HG02798 (cell line): ENCODE data around the gene PPEF1.

Experiments used
- ATAC-seq: cut with Tn5 transposase; IDR thresholded peaks from one replicate; pipeline ENCODE4 v1.9.1; 2021; ENCODE audit warnings: mild to moderate bottlenecking; ENCODE audit not compliant: unreplicated experiment, poor library complexity

The PPEF1 gene, protein sequence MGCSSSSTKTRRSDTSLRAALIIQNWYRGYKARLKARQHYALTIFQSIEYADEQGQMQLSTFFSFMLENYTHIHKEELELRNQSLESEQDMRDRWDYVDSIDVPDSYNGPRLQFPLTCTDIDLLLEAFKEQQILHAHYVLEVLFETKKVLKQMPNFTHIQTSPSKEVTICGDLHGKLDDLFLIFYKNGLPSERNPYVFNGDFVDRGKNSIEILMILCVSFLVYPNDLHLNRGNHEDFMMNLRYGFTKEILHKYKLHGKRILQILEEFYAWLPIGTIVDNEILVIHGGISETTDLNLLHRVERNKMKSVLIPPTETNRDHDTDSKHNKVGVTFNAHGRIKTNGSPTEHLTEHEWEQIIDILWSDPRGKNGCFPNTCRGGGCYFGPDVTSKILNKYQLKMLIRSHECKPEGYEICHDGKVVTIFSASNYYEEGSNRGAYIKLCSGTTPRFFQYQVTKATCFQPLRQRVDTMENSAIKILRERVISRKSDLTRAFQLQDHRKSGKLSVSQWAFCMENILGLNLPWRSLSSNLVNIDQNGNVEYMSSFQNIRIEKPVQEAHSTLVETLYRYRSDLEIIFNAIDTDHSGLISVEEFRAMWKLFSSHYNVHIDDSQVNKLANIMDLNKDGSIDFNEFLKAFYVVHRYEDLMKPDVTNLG

DNA sequence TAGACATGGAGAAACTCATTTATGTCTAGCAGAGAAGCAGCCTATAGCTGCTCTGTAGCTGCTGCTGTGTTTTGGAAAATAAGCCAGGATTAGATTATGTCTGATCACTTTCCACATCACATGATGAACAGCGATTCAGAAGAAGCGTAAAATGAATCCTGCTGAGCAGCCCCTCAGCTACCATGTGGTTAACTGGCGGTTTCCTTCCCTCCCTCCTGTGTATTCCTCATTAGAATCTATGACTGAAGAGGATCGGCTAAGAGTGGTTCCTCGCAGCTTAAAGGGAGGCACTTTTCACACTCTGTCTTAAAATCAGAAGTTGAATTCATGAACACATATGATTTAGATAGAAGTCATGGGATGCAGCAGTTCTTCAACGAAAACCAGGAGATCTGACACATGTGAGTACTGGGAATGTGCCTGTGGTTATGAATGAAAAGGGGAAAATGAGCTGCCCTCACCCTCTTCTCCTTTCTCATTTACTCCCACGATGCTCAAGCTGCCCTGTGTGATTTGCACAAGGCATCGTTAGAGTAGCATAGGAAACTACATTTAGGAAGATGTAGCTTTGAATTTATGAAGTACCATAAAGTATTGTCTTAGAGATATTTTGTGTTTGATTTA is at the start of gene PPEF1:
Gene PPEF1, plus strand, starts transcription at position 220 of the 624 bp plus-strand sequence. Its CDS starts 136 bp downstream, at position 356.
- no peak for ATAC-seq

DNA sequence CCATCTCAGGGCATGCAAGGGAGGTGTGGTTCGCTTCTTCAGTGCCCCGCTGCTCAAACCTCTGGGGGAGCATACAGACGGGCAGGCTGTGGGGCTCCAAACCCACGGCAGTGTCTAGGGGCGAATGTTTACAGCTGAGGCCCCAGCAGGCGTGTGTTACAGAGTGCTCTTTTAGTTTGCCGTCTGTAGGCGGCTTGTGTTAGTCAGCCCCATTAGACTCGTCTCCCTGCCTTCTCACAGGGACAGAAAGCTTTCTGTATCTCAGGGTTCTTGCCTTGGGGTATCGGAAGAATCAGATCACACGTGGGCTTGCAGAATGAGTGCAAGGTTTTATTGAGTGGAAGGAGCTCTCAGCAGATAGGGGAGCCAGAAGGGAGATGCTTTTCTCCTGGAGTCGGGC is 46.2 kb upstream of the PPEF1 start:
- ATAC-seq: no peak

DNA sequence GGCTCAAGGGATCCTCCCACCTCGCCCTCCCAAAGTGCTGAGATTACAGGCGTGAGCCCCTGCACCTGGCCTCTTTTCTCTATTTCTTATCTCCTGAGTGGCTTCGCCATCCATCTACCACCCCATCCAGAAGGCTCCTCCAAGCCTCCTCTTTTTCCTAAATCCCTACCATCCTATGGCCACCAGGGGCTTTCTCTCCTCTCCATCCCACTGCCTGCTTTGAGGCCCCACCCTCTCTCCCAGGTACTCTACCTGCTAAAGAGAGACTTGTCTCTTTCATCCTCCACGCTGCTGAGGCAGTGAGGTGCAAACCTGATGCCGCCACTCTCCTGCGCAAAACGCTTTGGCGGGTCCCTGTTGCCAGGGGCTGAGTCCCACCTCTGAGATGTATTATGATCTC is 42.5 kb upstream of the PPEF1 start:
- no peak for ATAC-seq

DNA sequence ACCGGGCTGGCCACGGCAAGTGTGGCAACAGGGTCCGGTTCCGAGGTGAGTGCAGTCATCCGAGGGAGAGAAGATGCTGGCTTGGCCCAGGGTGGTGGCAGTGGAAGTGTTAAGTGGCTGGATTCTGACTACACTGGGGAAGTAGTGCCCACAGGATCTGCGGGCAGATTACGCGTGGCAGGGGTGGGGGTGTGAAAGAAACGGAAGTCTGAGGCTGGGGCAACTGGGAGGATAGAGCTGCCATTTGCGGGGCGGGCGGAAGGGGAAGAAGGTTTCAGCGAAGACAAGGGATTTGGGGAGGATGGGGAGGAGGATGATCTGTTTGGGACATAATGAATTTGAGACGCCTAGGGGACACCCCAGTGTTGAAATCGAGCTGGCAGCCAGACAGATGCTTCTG is 40.8 kb upstream of the PPEF1 start:
- no peak for ATAC-seq

DNA sequence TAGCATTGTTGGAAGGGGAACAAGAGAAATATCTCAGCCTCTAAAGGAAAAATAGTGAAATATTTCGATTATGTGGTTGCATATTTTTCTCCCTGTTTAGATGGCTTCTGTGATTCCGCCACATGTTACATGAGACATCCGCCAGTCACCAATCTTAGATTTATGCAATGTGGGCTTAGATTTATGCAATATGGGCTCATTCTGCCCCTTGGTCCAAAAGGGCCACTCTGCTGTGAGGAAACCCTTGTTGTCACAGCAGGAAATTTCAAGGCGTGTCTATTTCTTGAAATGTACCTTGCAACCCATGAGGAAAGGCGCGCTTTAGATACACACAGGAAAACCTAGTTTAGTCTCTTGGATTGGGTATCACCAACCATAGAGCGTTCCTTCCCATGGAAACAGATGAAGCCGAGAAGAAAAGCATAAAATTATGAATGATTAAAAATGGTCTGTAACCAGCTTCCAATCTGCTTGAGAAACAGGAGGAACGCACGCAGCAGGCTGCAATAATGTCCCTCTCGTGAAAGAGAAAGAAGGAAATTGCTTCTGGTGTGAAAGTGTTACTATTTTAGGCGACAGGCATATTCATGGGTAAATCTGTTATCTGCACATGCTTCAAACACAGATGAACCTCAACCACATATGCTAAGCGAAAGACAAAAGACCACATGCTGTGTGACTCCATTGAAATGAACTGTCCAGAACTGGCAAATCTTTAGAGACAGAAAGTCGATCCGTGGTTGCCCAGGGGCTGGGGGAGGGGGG is 39.2 kb upstream of the PPEF1 start:
- ATAC-seq: no peak

DNA sequence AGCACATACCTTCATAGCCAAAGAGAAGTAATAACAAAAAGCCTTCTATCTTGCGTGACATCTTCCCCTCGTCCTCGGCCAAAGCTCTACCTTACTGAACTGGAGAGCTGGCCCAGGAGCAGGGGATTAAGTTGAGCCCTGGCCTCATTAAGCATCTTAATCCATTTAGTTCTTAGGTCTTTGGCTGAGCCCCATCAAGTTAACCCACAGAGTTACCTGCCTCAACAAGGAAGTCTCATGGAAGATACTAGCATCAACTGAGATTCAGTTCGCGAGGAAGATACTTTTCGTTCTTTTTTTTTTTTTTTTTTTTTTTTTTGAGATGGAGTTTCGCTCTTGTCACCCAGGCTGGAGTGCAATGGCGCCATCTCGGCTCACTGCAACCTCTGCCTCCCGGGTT is 35.4 kb upstream of the PPEF1 start, which contains the start of gene RS1:
Gene RS1, minus strand, starts transcription at position 101 of the 400 bp plus-strand sequence. Its CDS starts 40 bp downstream, at position 61.
- no peak for ATAC-seq

DNA sequence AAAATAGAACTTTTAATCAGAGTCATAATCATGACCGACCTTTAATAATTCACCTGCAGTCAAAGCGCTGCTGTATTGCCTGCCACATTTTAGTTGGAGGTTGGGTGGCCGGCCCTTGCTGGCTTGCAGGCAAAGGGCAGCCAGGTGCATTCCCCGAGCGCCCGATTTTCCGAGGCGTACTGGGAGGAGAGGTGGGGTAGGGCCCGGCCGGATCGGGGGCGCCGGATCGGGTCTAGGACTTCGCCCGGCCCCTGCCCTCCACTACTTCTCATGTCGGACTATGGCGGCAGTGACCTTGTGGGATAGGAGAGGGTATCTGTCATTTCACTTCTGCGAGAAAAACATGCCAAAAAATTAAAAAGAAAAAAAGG is 33.0 kb upstream of the PPEF1 start:
- ATAC-seq: peak; percentile 42

DNA sequence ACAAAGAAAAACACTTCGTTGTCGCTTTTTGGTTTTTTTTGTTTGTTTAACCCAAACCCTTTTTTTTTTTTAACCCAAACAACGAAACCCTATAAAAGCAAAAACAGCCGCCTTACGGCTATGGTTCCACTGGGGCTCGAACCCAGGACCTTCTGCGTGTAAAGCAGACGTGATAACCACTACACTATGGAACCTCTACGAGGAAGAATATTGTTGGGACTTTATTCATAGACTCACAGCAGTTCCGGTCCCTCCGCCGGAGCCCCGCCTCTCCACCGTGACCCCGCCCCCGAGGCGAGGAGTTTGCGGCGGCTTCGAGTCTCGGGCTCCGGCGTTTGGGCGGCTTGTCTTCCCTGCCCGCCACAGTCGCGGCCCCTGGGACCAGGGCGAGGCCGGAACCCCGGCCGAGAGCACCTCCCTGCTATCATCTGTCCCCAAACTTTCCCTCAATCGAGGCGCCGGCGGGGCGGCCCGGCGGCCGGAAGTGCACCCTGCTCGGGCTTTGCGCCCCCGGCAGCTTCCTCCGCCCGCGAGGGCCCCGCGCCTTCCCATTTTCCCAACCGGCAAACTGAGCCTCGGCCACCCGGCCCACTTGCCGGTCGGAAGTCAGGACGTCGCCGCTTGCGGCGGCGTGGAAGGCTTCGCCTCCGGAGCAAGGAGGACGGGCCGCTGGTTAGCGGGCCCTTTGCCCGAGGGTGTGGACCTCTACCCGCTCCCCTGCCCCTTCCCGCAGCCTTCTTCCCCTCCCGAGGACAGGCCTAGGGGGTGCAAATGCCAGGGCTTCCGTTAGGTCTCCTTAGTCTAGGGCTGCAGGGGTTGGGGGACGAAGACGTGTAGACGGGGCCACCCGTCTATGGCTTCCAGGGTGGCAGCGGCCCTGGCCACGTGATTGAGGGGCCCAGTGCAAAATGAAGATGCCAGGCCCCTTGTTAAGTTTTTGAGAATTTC is 32.4 kb upstream of the PPEF1 start:
- ATAC-seq: peak; percentile 91

DNA sequence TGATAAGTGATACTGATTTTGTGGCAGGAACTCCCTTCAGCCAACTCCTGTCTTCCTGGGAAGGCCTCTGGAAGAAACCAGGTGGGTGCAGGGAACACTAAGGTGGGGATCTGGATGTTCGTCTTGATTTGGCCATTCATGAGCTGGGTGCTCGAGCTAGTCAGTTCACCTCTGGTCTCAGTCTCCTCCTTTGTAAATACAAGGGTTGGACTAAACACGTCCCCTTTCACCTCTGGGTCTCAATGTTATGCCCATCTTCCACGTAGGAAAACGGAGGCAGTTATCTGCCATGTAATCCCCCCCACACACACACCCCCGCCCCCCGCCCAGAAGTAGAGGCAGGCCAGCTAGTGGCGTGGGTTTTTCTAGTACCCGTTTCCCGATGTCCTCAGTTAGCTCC is 31.4 kb upstream of the PPEF1 start:
- no peak for ATAC-seq

DNA sequence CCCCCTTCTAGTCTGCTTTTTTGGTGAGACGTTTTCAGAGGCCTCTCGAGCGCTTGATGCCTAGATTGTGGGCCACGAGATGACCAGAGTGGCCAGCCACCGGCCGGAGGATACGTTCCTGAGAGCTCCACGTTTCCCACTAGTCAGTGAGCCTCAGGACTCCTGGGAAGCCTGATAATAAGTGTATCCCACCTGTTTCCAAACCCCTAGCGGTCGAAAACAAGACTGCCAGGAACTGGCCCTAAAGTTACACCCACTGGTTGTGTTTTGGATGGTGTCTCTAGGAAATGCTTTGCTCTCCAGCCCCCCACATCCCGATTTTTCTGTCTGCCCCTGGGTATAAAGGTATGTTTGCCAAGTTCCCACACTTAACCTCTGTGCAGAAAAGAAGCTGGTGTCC is 31.0 kb upstream of the PPEF1 start:
- ATAC-seq: no peak

DNA sequence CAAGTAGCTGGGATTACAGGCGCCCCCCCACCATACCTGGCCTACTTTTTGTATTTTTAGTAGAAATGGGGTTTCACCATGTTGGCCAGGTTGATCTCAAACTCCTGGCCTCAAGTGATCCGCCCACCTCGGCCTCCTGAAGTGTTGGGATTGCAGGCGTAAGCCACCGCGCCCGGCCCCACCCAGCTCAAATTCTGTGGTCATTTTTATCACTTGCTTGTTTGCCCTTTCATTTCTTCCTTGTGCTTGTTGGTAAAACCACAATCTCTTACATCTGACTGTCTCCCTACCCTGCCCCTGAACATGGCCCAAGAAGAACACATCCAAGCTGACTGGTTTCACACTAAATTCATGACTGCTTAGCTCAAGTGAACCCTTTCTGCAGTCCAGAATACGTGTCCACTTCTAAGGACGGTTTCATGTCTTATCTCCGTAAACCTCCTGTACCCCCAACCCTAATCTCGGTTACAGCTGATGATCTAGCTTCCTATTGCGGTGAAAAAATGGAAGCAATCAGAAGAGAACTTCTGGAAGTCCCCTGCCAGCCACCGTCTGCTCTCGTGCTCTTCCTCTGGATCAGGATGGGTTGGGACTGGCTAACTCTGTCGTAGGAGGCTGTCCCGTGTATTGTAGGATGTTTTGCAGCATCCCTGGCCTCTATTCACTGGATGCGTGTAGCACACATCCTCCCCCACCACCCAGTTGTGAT is 30.1 kb upstream of the PPEF1 start:
- no peak for ATAC-seq

DNA sequence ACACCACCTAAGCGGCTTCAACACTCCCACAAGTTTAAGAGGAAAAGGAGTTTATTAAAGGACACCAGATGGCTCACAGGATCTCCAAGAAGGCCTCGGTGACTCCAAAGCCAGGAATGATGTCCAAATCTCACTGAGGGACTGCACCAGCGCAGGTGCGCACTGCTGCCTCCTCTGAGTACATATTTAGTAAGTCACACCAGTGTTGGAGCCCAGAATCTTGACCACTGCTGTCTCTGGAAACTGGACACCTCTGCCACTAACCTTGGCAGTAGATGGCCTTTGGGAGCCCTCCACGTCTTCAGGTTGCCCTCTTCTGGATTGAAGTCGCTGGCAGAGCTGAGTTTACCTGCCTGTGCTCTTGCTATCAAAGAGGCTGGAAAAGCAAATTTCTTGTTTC is 25.4 kb upstream of the PPEF1 start:
- no peak for ATAC-seq

DNA sequence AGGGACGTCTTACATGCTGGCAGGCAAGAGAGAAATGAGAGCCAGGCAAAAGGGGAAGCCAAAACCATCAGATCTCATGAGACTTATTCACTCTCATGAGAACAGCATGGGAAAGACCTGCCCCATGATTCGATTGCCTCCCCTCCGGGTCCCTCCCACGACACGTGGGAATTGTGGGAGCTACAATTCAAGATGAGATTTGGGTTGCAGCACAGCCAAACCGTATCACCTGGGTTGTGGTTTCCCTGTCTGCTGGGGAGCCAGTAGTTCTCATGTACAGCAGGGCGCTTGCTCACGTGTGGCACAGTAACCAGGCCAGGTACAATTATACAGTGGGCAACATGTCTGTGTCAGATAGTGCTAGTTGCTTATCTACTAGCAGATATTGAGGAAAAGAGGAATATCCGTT is 24.5 kb upstream of the PPEF1 start:
- no peak for ATAC-seq

DNA sequence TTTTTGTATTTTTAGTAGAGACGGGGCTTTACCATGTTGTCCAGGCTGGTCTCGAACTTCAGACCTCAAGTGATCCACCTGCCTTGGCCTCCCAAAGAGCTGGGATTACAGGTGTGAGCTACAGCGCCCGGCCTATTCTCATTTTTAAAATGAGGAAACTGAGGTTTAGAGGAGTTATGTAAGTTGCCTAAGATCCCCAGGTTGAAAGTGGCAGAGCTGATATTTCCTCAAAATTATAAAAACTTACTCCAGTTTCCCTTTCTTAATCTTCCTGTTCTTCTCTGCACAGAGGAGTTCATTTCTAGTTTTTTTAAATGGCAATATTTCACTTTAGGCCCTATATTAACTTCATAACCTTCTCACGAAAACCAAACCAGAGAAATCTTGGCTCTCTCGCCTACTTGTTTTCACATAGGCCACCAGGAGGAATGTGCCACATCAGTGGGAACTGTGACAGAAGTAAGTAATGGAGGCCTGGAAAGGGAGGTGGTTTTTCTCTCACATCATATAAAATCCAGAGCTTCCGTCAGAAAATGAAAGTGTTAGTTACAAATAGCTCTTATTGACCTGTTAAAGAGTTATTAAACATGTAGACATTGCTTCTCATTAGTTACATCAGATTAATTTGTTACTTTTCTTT is 19.5 kb upstream of the PPEF1 start:
- no peak for ATAC-seq

DNA sequence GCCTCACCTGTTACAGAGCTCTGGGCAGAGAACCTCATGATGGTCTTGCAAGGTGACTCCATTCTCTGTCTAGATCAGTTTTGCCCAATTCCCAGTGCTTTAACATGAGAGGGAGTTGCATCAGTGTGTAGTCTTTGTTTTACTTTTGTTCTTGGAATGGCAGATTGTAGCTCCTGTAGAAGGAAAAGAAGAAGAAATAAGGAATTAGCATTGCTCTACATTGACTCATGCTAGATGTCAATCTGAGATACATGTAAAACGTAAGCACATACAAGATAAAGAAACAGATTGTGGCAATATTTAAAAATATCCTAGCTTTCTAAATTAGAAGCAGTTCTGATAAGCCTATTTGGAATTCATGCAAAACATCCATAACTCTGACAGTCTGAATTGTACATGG is 16.0 kb upstream of the PPEF1 start:
- ATAC-seq: no peak

DNA sequence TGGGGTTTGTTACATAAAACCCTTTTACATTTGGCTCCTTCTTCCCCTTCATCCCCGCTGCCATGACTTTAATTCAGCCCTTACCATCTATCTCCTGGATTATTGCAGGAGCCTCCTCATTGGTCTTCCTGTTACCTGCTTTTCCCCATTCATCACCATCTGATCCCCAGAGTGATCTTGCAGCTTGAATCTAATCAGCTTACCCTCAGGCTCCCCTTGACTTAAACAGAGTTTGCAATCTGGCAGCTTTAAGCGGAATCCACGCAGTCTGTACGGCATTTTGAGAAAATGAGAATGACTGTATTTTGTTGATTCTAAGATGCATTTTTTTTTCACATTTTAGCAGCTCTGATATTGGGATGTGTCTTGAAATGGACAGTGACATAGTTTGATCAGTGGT is 14.9 kb upstream of the PPEF1 start:
- ATAC-seq: no peak

DNA sequence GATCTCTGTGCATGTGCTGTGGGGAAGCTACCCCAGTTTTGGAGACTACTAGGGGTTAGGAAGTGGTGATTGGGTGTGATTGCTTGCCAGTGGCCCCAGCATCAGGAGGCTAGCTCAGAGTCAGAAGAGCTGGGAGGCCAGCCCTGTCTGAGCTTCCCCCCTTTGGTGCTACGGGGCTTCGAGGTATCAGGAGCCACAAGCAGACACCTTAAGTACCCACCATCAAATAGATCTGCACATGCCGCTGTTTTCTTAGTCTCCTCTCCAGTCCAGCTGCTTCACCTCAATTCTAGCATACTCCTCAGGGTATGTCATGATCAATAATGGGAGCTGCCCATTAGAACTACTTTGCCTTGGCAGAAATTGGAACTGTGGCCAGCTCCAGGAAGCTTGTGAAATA is 10.8 kb upstream of the PPEF1 start:
- ATAC-seq: no peak
